Retinal pigment epithelial cell (primary cell): Measurements from ENCODE around the gene RUNDC3A.
A peak's percentile ranks its signal among the peaks of the same experiment; 100 is the strongest.

Experiments used
- DNase-seq: peaks from one replicate; pipeline ENCODE4 v3.0.0-alpha.2; 2010; ENCODE audit warnings: low read depth
- H3K4me3 ChIP-seq: 2 replicates; pipeline ENCODE4 v1.5.1; 2011; ENCODE audit warnings: mild to moderate bottlenecking, low read length, control low read depth, moderate library complexity
- CTCF ChIP-seq: conservative IDR thresholded peaks from 2 replicates; pipeline ENCODE4 v1.5.1; 2011; ENCODE audit warnings: low read depth, low read length, control low read depth, inconsistent platforms

RUNDC3A gene

GRCh38 chr17:44307387-44308186, 814 bp upstream of the RUNDC3A start:
- H3K4me3 ChIP-seq = peak overlapping the region; percentile 49
- TF ChIP-seq CTCF = no peak
- DNase-seq = no peak

- H3K4me3 ChIP-seq = no peak overlapping the region
- no peak for TF ChIP-seq CTCF
- no peak for DNase-seq
Measured at GRCh38 chr17:44308865-44309264, 464 bp downstream of the RUNDC3A start.

- DNase-seq = no peak
- TF ChIP-seq CTCF = no peak
- no peak overlapping the region for H3K4me3 ChIP-seq
Measured at GRCh38 chr17:44309472-44309871, 1.1 kb downstream of the RUNDC3A start.

GRCh38 chr17:44310188-44310587, 1.8 kb downstream of the RUNDC3A start:
- no peak for DNase-seq
- no peak overlapping the region for H3K4me3 ChIP-seq
- TF ChIP-seq CTCF = no peak

- H3K4me3 ChIP-seq = no peak overlapping the region
- no peak for TF ChIP-seq CTCF
- DNase-seq = no peak
Measured at GRCh38 chr17:44310609-44311376, 2.4 kb downstream of the RUNDC3A start.

- DNase-seq = no peak
- H3K4me3 ChIP-seq = no peak overlapping the region
- no peak for TF ChIP-seq CTCF
Measured at GRCh38 chr17:44311562-44312181, 3.3 kb downstream of the RUNDC3A start.
